Measurements from ENCODE around the gene ZNF621. TPM values are rescaled to one million over a fixed set of nuclear protein-coding genes. Genes with fewer than 3 reads are reported as not detected.

Gene ZNF621
- total RNA-seq, 1 experiment from 2014 or later, result 23.6 TPM

DNA sequence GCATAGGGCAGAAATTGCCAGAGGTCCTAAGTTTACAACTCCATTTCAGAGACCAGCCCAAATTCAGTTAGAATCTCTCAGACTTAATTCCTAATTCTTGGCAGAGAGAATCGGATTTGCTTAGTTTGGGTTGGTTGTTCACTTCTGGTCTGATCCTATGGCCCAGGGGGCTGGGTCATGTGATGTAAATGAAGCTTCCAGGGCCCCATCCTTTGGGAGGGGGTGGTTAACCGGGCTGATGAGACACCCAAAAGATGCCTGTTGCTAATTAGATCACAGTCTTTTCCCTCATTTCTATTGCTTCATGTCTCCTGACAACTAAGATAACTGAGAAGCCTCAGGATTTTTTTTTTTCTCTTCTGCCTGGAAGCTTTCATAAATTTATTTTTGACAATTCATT is 30.1 kb upstream of the ZNF621 start:
- TF ChIP-seq, protein P1, sequence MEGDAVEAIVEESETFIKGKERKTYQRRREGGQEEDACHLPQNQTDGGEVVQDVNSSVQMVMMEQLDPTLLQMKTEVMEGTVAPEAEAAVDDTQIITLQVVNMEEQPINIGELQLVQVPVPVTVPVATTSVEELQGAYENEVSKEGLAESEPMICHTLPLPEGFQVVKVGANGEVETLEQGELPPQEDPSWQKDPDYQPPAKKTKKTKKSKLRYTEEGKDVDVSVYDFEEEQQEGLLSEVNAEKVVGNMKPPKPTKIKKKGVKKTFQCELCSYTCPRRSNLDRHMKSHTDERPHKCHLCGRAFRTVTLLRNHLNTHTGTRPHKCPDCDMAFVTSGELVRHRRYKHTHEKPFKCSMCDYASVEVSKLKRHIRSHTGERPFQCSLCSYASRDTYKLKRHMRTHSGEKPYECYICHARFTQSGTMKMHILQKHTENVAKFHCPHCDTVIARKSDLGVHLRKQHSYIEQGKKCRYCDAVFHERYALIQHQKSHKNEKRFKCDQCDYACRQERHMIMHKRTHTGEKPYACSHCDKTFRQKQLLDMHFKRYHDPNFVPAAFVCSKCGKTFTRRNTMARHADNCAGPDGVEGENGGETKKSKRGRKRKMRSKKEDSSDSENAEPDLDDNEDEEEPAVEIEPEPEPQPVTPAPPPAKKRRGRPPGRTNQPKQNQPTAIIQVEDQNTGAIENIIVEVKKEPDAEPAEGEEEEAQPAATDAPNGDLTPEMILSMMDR (IDR thresholded peaks at IDR 0.05; ENCODE audit: insufficient read depth in 1 of 2, low read depth in 1 of 2, low read length in 1 of 2, severe bottlenecking in 1 of 2, unreplicated experiment in 1 of 2), result no peak
- Mint-ChIP-seq H3K4me3 (ENCODE audit: unreplicated experiment) (no peak overlapping the region), H3K27me3 (ENCODE audit: insufficient read depth, unreplicated experiment) (no peaks in the 10 kb centered on the region), H3K9me3 (ENCODE audit: unreplicated experiment) (no peaks in the 10 kb centered on the region), H3K4me1 (ENCODE audit: low read depth, unreplicated experiment) (no peaks in the 10 kb centered on the region), H3K27ac (ENCODE audit: unreplicated experiment) (no peak overlapping the region), H3K36me3 (ENCODE audit: insufficient read depth, unreplicated experiment) (no peaks in the 10 kb centered on the region)
- H3K4me1 ChIP-seq, result no peaks in the 10 kb centered on the region
- intact Hi-C loops (cut with micrococcal nuclease; ENCODE audit: unreplicated experiment), result no loop called here
- H3K27me3 ChIP-seq (replicated peaks; ENCODE audit: control insufficient read depth, insufficient read depth, low read length), result no peaks in the 10 kb centered on the region
- POLR2A ChIA-PET, result no interaction called here
- BruUV-seq (replicated peaks), result no TSS peak
- no peaks in the 10 kb centered on the region for H3K36me3 ChIP-seq (ENCODE audit: control insufficient read depth, insufficient read depth, low read length)
- no peaks in the 10 kb centered on the region for H3K9me3 ChIP-seq
- no peak for DNase-seq
- no peak overlapping the region for H3K4me3 ChIP-seq (ENCODE audit: low read depth, low read length)
- CTCF ChIA-PET, result no interaction called here

DNA sequence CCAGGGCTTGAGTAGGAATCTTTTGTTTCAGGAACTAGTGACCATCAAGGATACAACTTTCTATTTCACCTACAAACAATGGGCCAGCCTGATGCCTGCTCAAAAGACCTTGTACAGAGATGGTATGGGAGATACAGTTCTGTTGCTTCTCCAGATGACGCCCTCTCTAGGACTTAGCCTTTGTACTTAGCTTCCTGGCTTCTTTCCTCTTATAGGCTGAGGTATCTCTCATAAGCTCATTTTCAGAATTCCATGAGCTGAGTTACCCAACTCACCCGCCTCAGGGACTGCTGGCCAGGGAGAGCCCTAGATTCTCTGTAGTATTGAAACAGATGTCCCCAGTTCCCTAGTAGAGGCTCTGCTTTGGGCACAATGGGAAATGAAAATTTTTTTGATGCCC is 27.5 kb upstream of the ZNF621 start:
- intact Hi-C loops (cut with micrococcal nuclease; ENCODE audit: unreplicated experiment), result loop anchor here (2.0 kb wide), 1 partner anchor 20 kb away; the partner anchor contains the start of gene ZNF619
- Mint-ChIP-seq H3K27me3 (ENCODE audit: insufficient read depth, unreplicated experiment) (no peaks in the 10 kb centered on the region), H3K4me1 (ENCODE audit: low read depth, unreplicated experiment) (no peaks in the 10 kb centered on the region), H3K4me3 (ENCODE audit: unreplicated experiment) (no peak overlapping the region), H3K9me3 (ENCODE audit: unreplicated experiment) (no peaks in the 10 kb centered on the region), H3K36me3 (ENCODE audit: insufficient read depth, unreplicated experiment) (no peaks in the 10 kb centered on the region), H3K27ac (ENCODE audit: unreplicated experiment) (no peak overlapping the region)
- H3K4me3 ChIP-seq (ENCODE audit: low read depth, low read length), result no peak overlapping the region
- no peaks in the 10 kb centered on the region for H3K9me3 ChIP-seq
- no peaks in the 10 kb centered on the region for H3K36me3 ChIP-seq (ENCODE audit: control insufficient read depth, insufficient read depth, low read length)
- DNase-seq, result no peak
- POLR2A ChIA-PET, result no interaction called here
- TF ChIP-seq, protein P1 (IDR thresholded peaks at IDR 0.05; ENCODE audit: insufficient read depth in 1 of 2, low read depth in 1 of 2, low read length in 1 of 2, severe bottlenecking in 1 of 2, unreplicated experiment in 1 of 2), result no peak
- BruUV-seq (replicated peaks), result no TSS peak
- CTCF ChIA-PET, result interaction anchor here (0.9 kb wide), 1 partner anchor 9 kb away, joined by 3 read pairs; the partner anchor contains the start of gene ZNF620
- no peaks in the 10 kb centered on the region for H3K27me3 ChIP-seq (replicated peaks; ENCODE audit: control insufficient read depth, insufficient read depth, low read length)
- H3K4me1 ChIP-seq, result no peaks in the 10 kb centered on the region

DNA sequence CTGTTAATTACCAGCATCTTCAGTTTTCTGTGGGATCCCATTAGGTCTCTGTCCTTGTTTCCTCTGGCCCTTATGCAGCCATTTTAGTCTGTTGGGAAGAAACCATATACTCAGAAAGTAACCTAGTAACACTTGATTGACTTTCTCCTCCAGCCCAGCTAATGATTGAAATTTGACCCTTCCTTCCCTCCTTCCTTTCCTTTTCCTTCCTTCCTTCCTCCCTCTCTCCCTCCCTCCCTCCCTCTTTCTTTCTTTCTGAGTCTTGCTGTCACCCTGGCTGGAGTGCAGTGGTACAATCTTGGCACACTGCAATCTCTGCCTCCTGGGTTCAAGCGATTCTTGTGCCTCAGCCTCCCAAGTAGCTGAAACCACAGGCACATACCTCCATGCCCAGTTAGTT is 24.8 kb upstream of the ZNF621 start:
- intact Hi-C loops (cut with micrococcal nuclease; ENCODE audit: unreplicated experiment), result no loop called here
- Histone ChIP-seq H3K9me3 (no peaks in the 10 kb centered on the region), H3K36me3 (ENCODE audit: control insufficient read depth, insufficient read depth, low read length) (no peaks in the 10 kb centered on the region), H3K4me1 (no peaks in the 10 kb centered on the region), H3K4me3 (ENCODE audit: low read depth, low read length) (no peak overlapping the region), H3K27me3 (replicated peaks; ENCODE audit: control insufficient read depth, insufficient read depth, low read length) (no peaks in the 10 kb centered on the region)
- TF ChIP-seq, protein P1 (IDR thresholded peaks at IDR 0.05; ENCODE audit: insufficient read depth in 1 of 2, low read depth in 1 of 2, low read length in 1 of 2, severe bottlenecking in 1 of 2, unreplicated experiment in 1 of 2), result no peak
- Mint-ChIP-seq H3K4me1 (ENCODE audit: low read depth, unreplicated experiment) (no peaks in the 10 kb centered on the region), H3K27me3 (ENCODE audit: insufficient read depth, unreplicated experiment) (no peaks in the 10 kb centered on the region), H3K27ac (ENCODE audit: unreplicated experiment) (no peak overlapping the region), H3K9me3 (ENCODE audit: unreplicated experiment) (no peaks in the 10 kb centered on the region), H3K4me3 (ENCODE audit: unreplicated experiment) (no peak overlapping the region), H3K36me3 (ENCODE audit: insufficient read depth, unreplicated experiment) (no peaks in the 10 kb centered on the region)
- POLR2A ChIA-PET, result no interaction called here
- CTCF ChIA-PET, result no interaction called here
- no peak for DNase-seq
- no TSS peak for BruUV-seq (replicated peaks)

Measured in Caco-2 (cell line).